TTC549 (cell line): ENCODE measurements around the gene CNTNAP2.

ENCODE experiments used
- FAIRE-seq: peaks from 2 replicates; lab custom pipeline; 2012; peaks lifted over from hg19 to GRCh38; lab: Jason Lieb, UNC

Gene CNTNAP2

DNA sequence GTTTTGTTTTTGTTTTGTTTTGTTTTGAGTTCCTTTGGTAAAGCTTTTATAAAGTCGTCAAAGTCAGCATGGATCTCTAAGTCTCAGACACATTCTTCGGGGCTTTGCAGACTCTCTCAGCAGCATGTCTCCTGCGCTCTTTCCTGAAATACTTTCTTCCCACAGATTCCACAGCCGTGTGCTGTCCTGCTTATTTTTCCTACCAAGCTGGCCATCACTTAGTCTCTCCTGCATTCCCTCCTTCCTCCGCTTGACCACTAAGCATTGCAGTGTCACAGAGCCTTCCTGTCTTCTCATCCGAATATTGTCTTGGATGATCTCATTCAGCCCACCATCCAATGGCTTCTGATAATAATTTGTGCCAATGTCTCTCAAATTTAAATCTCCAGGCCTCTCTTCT lies 2039.6 kb downstream of the CNTNAP2 start:
- no peak for FAIRE-seq

DNA sequence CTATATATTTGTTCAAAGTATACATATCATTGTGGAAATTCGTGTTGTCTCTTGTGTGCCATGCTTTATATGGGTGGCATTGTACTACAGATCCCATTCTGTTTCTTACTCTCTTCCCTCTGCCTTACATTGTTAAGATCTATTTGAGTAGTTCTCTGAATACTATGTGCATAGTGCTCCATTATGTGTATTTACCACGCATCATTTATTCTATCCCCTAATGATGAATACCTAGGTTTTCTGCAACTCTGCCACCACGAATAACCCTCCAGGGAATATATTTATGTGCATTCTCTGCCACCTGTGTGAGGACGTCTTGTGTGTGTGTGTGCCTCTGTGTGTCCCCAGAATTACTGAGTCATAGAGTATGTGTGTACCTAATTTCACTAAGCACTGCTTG lies 2042.7 kb downstream of the CNTNAP2 start:
- no peak for FAIRE-seq

DNA sequence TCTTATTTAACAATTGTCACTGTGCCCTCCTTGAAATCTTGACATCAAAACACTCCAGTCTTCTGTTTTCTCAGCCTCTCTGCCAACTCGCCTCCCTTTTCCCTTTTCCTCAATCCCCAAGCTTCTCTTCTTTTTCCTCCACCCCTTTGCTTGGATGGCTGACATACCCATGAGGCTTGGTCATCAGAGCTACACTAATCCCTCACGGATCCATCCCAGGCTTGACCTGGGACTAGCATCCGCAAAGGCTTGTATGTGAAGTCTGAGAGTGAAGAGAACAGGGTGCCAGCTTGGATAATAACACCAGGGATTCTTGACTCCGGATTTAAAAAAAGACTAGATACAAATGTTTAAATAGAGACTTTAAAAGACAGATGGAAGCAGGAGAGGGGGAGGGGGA lies 2045.2 kb downstream of the CNTNAP2 start:
- no peak for FAIRE-seq

DNA sequence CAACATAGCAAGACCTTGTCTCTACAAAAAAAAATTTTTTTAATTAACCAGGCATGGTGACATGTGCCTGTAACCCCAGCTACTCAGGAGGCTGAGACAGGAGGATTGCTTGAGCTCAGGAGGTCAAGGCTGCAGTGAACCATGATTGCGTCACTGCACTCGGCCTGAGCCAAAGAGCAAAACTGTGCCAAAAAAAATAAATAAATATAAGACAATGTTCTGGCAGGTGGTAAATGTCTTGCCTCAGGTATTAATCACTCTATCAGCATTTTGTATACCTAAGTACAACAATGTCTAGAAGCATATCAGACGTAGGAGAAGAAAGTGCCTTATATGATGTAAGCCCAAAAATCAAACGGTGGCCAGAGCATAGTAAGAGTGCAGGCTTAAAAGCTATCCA lies 2046.2 kb downstream of the CNTNAP2 start:
- no peak for FAIRE-seq

DNA sequence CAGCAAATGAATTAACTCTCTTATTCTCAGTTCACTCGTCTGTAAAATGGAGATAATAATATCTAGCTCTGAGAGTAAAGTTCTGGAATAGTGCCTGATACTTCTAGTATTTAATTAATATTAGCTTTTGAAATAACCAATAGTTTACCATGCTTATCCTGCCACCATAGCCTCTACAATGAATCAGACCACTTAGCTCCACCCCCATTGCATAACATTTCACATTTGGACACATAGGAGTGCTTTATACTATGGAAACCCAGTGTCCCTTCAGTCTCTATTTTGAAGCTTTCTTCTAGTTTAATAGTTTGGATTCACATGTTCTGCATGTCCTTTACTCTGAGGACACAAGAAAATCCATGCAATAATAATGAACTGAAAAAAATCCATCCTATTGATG lies 2046.6 kb downstream of the CNTNAP2 start:
- no peak for FAIRE-seq

DNA sequence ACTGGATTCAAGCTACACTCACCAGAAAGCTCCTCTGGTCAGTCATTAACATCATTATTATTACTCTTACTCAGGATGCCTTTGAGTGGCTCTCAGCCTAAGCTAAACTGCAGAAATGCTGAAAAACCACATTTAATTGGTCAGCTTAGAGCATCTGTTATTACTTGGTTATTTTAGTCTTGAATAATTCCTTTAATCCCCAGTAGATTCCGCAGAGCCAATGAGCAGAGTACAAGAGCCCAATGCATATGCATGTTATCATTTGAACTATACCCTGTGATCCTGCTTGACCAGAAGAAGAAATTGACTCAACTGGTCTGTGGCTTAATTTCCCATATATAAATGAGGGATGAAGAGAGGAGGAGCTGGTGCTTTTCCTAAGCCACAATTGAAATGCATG lies 2056.3 kb downstream of the CNTNAP2 start:
- no peak for FAIRE-seq

DNA sequence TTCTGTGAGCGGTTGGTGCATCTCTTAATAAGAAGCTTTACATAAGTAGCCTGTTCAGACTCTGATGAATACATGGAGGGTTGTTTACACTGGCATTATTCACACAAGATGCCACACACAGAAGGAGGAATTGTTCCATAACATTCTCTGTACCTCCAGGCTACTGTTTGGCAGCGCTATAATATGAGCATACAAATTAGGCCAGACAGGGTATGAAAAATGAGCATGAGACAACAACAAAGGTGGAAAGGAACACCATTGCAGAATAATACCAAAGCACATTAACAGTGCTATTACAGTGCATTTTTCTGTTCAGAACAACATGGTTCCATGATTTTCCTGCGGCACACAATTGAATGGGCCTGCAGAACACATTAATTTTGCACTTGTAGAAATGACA lies 2056.8 kb downstream of the CNTNAP2 start:
- FAIRE-seq = no peak

DNA sequence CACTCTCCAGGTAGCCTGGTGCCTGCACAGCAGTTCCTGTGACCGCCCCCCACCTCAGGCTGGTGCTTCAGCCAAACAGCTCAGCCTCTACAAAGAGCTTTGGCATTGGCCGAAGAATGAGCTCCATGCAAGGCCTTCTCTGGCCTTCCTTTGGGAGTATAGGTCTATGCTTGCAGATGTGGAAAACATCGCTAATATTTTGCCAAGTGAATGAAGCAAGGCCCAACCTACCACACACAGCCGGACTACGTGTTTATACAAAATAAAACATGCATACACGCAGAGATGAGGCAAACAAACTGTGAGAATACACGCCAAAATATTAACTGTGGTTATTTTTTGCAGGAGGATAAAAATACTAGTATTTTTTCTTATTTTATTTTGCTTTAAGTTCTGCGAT lies 2057.8 kb downstream of the CNTNAP2 start:
- FAIRE-seq = no peak

DNA sequence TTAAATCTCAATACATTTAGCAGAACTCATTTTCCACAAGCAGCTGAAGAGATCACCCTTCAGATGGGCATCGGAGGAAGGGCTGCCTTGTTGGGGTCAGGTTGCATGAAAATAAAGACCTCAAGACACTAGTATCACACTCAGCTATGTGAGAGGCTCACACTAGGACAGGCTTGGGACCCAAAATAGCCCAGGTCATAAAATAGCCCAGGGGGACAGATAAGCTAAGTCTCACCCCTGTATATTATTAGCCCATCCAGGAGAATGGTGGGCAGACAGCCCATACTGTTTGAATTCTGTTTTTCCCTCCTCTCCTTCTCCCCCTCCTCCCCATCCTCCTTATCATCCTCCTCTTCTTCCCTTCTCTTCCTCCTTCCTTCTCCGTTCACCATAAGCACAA lies 2058.9 kb downstream of the CNTNAP2 start:
- no peak for FAIRE-seq

DNA sequence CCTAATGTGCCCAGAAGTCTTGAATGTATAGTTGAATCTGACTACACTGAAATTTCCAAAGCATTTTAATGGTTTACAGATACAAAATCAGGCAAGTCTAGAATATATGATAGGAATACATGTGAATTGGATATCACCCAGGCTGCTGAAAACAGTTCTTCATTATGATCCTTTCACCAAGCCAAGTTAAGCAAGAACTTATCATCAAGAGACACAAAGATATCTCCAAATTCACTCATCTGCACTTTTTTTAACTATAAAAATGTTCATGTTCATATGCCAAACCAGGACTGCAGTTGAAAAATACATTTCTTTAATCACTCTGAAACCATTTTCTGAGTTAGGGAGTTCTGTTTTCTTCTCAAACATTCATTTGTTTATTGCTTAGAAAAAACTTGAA lies 2061.4 kb downstream of the CNTNAP2 start:
- FAIRE-seq = no peak

DNA sequence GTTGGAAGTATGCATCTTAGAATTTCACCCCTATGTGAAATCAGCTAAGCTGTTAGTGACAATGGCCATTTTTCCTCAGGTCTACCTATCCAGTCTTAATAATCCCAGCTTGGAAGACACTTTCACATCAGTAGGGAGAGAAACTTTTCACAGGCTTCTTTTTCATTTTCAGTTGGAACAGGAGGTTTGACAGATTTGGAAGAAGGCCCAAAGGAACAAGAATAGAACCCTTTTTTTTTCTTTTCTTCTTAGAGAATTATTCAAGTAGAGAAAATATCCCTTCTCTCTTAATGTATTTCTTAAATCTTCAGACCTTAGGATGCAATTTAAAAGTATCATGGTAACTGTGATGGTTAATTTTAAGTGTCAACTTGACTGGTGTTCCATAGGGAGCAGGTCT lies 2063.5 kb downstream of the CNTNAP2 start:
- no peak for FAIRE-seq

DNA sequence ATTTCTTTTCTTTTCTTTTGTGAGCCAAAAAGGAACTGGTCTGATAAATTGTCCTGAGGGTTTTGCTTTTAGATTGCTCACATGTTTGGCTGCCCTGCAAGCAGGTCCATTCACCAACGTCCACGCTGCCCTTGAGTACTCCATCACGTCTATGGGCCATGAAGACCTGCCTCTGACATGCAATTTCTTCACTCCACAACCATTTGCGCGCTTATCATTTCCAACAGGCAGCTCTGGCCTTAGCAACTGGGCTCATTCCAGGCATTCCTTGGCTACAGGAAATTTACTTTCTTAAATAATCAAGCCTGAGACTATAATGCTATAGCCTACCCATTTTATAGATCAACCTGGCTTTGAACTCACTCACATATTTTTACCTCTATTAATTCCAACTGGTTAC lies 2065.7 kb downstream of the CNTNAP2 start:
- no peak for FAIRE-seq

DNA sequence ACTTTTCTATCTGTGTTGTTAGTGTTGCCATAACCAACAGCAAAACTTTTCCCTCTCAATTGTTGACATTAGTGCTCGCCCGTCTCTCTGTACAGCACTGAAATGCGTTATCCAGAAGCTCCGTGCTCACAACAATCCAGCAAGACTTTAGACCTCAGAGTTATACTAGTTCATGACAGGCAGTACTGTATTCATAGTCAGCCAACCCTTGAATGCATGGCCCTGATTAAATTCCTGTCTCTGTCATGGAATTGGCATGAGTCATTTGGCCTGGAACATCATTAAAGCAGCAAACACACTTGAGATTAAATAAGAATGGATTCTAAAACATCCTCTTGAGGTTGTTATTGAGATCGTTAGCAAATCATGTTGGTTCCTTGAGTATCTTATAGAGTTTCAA lies 2068.4 kb downstream of the CNTNAP2 start:
- no peak for FAIRE-seq

DNA sequence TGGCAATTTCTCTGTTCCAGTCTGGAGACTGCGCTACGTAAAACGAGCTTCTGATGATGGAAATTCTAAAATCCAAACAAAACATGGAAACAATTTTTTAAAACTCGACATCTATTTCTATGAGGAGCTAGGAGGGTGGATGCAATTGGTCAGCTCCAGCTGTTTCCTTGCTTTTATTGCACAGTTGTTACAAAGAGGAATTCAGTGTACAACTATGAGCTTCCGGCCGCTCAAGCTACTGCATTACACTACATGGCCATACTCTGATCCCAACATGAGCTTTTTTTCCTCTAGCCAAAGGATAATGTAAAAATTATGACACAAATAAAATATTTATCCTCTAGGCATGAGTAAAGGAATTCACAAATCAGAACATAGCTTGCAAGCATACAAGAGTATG lies 2070.9 kb downstream of the CNTNAP2 start:
- no peak for FAIRE-seq

DNA sequence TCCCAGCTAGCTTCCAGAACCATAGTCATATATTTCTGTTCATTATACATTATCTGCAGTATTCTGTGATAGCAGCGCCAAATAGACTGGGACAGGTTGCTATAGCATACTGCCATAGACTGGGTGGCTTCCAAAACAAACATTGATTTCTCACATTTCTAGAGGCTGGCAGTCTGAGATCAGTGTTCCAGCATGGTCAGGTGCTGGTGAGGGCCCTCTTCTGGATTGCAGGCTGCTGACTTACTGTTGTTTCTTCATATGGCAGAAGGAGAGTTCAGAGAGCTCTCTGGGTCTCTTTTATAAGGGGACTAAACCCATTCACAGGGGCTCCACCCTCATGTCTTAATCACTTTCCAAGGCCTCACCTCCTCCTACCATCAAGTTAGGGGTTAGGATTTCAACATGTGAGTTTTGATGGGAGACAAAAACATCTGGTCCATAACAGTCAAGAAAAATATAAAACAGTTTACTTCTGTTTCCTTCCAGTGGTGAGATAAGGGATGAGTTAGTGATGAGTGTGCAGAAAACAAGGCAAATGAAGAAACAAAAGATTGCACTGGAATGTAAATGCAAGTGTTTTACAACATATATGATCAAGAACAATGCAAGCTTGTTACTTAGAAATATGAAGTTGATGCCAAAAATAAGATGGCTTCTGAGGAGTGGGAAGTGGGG lies 2074.9 kb downstream of the CNTNAP2 start:
- FAIRE-seq = no peak

DNA sequence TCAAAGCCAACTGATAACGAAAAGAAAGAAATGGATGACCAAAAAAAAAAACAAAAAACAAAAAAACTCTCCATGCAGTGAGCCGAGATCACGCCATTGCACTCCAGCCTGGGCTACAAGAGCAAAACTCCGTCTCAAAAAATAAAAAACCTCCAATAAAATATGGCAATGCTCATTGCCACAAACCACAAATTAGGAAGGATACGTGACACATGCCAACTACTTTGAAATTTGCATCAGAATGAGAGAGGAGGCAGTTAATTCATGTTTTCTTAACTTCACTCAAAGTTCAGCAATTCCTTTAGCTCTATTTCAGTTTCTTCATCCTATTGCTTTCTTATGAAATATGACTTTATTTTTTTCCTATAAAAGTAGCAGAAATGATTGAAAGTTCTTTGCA lies 2075.9 kb downstream of the CNTNAP2 start:
- no peak for FAIRE-seq

DNA sequence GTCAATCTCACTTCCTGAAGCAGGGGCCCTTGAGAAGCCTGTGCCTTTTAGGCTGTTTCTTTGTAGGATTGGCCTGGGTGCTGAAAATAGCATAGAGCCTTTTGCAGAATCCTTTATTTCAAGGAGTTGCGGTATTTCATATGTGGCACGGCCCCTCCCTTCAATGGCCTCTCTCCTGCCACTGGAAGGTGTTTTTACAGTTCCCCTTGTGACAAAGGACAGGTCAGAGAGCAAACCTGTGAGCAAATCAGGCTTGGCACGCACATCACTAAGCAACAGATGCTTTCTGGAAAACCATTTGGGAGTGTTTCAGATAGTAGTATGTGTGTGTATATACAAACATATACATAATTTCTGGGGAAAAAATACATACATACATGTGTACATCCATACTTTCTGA lies 2085.4 kb downstream of the CNTNAP2 start:
- no peak for FAIRE-seq

DNA sequence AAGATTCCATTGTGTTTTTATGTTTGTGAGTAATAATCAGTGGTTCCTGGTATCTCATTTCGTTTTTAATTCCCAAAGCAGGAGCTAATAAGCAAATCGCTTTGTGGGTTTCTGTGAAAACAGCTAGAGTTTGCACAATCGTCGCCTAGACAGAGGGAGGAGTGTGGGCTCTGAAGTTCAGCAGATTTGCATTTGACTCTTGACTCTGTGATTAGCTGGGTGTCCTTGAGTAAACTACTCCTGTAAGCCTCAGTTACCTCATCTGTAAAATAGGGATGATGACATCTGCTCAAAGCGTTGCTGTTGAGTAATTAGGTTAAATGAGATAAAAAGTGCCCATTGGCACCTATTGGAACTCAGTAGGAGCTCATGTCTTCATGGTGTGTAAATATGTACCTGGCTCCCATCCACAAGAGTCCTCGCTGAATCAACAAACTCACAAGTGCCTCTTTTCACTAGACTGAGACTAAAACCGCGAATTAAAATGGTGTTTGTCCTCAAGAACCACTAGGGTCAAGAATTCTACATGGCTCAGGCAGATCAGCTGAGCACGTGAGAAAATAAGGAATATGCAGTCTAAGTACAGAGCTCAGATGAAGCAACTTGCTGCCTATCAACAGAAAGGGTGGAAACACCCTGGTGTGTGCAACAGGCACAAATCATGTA lies 2088.2 kb downstream of the CNTNAP2 start:
- no peak for FAIRE-seq

DNA sequence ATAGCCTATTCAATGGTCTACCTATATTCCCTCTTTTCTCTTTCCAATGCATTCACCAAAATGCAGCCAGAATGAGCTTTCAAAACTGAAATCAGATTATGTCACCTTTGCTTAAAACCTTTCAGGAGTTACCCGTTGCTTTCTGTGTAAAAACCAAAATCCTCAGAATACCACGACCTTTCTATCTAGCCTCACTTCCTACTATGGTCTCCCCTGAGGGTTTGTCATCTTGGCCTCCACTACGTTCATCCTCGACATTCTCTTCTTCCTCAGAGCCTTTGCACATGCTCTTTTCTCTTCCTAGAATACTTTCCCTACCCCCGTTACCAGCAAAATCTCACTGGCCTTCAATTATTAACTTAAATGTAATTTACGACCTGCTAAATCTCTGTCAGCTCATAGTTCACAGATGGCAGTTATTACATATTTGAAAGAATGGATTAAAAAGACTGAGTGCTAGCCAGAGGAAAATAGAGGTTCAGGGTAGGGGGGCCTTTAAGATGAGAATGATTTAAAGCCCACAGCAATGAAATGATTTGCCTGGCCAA lies 2093.1 kb downstream of the CNTNAP2 start:
- FAIRE-seq = no peak

DNA sequence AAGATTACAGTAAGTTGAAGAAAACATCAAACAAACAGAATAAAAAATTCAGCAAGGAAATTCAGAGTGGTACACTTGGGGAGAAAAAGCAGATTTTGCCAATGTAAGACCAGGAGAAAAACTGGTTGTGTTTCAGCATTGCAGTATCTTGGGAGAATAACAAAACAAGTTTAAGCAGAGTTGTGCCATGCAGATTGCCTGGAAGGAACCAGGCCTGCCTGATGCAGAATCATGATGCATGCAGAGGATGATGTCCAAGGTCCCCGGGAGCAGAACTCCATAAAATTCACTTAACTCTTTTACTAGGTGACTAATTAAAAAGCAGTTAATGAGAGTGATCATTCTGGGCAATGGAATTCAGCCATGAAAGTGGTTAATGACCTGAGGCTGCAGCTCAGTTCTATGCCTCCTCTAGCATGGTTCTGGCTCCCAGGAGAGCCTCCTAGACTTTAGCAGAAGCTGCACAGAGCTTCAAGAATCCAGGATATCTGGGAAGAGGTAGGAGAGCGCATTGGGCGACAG lies 2094.3 kb downstream of the CNTNAP2 start:
- FAIRE-seq = no peak

DNA sequence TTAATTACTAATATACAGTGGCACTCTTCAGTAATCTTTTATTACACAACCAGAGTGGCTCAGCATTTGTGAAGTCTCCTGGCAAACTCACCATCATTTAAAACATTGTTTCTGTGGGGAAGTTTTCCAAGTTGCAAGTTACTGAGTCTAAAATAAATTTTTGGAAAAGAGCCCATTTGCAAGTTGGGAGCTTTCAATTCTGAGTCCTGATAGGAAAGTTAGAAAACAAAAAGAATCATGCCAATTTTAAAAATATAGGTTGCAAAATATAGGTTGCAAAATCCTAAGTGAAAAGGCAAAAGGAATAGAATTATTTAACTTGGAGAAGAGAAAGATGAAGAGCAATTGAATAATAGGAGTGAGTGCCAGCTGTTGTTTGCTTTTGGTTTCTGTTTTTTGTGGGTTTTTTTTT lies 2095.1 kb downstream of the CNTNAP2 start:
- no peak for FAIRE-seq

DNA sequence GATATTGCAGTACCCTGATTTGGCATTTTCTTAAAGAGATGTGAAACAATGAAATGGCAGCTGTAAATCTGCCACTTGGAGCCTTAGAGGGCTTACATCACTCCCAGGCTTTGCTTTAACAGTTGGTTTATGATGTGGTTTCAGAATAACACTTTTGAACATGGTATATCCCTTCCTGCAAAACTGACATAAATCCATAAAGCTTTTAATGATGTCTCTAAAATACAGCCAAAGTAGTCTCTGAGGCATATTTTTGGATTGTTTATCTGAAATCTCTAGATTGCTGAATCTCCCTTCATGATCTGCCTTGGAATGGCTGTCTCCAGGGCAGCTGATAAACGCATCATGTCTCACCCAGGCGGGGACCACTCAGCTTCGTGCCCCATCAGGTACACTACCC lies 2096.1 kb downstream of the CNTNAP2 start:
- FAIRE-seq = no peak

DNA sequence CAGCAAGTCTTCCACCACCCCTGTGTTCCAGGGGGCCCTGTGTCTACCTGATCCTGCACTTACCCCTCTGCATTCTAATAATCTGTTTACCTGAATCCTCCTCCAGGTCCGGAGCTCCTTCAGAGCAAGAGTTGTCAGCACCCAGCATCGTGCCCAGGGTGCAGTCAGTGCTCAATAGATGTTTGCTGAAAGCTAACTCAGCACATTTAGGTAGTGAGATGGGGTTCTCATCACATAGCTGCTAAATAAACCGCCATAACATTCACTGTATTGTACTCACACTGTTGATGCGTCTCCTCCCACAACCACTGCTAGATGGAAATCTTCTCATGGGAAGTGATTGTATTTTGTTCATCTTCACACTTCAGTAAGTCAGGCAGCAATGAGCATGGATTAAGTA lies 2097.5 kb downstream of the CNTNAP2 start:
- FAIRE-seq = no peak

DNA sequence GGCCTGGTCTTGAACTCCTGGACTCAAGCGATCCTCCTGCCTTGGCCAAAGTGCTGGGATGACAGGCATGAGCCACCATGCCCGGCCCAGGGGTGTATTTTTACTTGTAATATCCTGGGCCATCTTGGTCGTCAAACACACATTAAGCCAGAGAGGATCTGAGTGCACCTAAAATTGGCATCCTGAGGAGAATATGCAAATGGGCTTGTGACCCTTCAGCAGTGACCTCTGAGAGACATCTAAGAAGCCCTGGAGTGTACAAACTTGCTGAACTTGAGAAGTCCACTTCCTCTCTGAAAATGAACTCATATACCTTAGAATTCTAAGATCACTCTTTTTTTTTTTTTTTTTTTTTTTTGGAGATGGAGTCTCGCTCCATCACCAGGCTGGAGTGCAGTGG lies 2102.0 kb downstream of the CNTNAP2 start:
- FAIRE-seq = no peak
